HG03103 (cell line): Measurements from ENCODE around the gene ZSWIM3.
"Not testable (repeated sequence)": the region's sequence is repeated elsewhere in the genome, so short reads cannot be mapped to it uniquely, and the experiment has no call there.

Experiments
- ATAC-seq: cut with Tn5 transposase; IDR thresholded peaks from one replicate; pipeline ENCODE4 v1.9.1; 2021; ENCODE audit warnings: low read depth; ENCODE audit not compliant: unreplicated experiment

ZSWIM3 gene

GRCh38 chr20:45857114-45857881, at the start of gene ZSWIM3, which contains the start of gene ACOT8:
Gene ZSWIM3 (plus strand): TSS chr20:45857614. CDS start chr20:45857826, 212 bp downstream.
Gene ACOT8 (minus strand): TSS chr20:45857392. CDS start chr20:45857315, 77 bp downstream.
- peak; percentile 94 for ATAC-seq

GRCh38 chr20:45810191-45810970, 47.0 kb upstream of the ZSWIM3 start:
- ATAC-seq, result no peak

- ATAC-seq, result peak; percentile 98
Observed at GRCh38 chr20:45812157-45813005, 45.0 kb upstream of the ZSWIM3 start, which contains the start of gene UBE2C. Gene UBE2C (plus strand): TSS chr20:45812644. CDS start chr20:45812696, 52 bp downstream.

- no peak for ATAC-seq
Observed at GRCh38 chr20:45813006-45813340, 44.4 kb upstream of the ZSWIM3 start.

GRCh38 chr20:45813489-45813888, 43.9 kb upstream of the ZSWIM3 start:
- ATAC-seq, result no peak

GRCh38 chr20:45814314-45814713, 43.1 kb upstream of the ZSWIM3 start:
- ATAC-seq, result no peak

GRCh38 chr20:45816951-45817350, 40.5 kb upstream of the ZSWIM3 start:
- no peak for ATAC-seq

- no peak for ATAC-seq
Observed at GRCh38 chr20:45817376-45818194, 39.8 kb upstream of the ZSWIM3 start.

GRCh38 chr20:45818239-45818638, 39.2 kb upstream of the ZSWIM3 start:
- no peak for ATAC-seq

GRCh38 chr20:45819466-45819865, 37.9 kb upstream of the ZSWIM3 start:
- ATAC-seq, result no peak

- ATAC-seq, result no peak
Observed at GRCh38 chr20:45821947-45822346, 35.5 kb upstream of the ZSWIM3 start.

- no peak for ATAC-seq
Observed at GRCh38 chr20:45822857-45823256, 34.6 kb upstream of the ZSWIM3 start.

- no peak for ATAC-seq
Observed at GRCh38 chr20:45823949-45824835, 33.2 kb upstream of the ZSWIM3 start.

- no peak for ATAC-seq
Observed at GRCh38 chr20:45826381-45827019, 30.9 kb upstream of the ZSWIM3 start.

- no peak for ATAC-seq
Observed at GRCh38 chr20:45827030-45827652, 30.3 kb upstream of the ZSWIM3 start, which contains the start of gene TNNC2. Gene TNNC2 (minus strand): TSS chr20:45827312. CDS start chr20:45827248, 64 bp downstream.

GRCh38 chr20:45827712-45828111, 29.7 kb upstream of the ZSWIM3 start:
- no peak for ATAC-seq

GRCh38 chr20:45828589-45828988, 28.8 kb upstream of the ZSWIM3 start:
- no peak for ATAC-seq

- not testable (repeated sequence) for ATAC-seq
Observed at GRCh38 chr20:45829673-45830106, 27.7 kb upstream of the ZSWIM3 start.
